ENCODE data around the gene SMG9.

Gene SMG9

GRCh38 chr19:43747557-43748204, 7.1 kb downstream of the SMG9 start:
- H2BK5ac ChIP-seq (ENCODE audit: low read length) = no peak overlapping the region
- no CpG with 5 or more reads among the region's 16 CpGs for WGBS (ENCODE audit: extremely low coverage, insufficient coverage, low lambda C conversion rate)
- no peak overlapping the region for H4K8ac ChIP-seq (ENCODE audit: low read depth, low read length)
- no peaks in the 10 kb centered on the region for H3K4me1 ChIP-seq (ENCODE audit: control insufficient read depth, low read depth, low read length)
- no peak overlapping the region for H3K4me2 ChIP-seq (ENCODE audit: low read length)
- peaks cover 11% of the 10 kb centered on the region for H3K36me3 ChIP-seq (ENCODE audit: control insufficient read depth, insufficient read depth, low read length)
- H3K18ac ChIP-seq (ENCODE audit: low read length) = no peak overlapping the region
- H3K27ac ChIP-seq (ENCODE audit: low read depth, low read length) = no peak overlapping the region
- no peak overlapping the region for H3K56ac ChIP-seq (ENCODE audit: low read length)
- no peak overlapping the region for H2BK15ac ChIP-seq (replicated peaks; ENCODE audit: low read depth)
- no peak for DNase-seq
- H3K4ac ChIP-seq (ENCODE audit: low read depth, low read length) = no peak overlapping the region
- no peak overlapping the region for H2AK5ac ChIP-seq (ENCODE audit: low read length)
- H3K23ac ChIP-seq (ENCODE audit: low read length) = no peak overlapping the region
- H3K4me3 ChIP-seq (ENCODE audit: low read length) = no peak overlapping the region
- H3K27me3 ChIP-seq (ENCODE audit: insufficient read depth, low read length, poor library complexity) = no peaks in the 10 kb centered on the region
- no peaks in the 10 kb centered on the region for H3K79me2 ChIP-seq (ENCODE audit: control insufficient read depth, insufficient read depth, low read length)
- no peak overlapping the region for H4K5ac ChIP-seq (ENCODE audit: low read length)
- no peak overlapping the region for H3K9ac ChIP-seq (ENCODE audit: low read length)
- H3K79me1 ChIP-seq (ENCODE audit: low read length) = peaks cover 2% of the 10 kb centered on the region
- no peak overlapping the region for H2BK120ac ChIP-seq (ENCODE audit: low read depth, low read length)

- Histone ChIP-seq H2BK120ac (ENCODE audit: low read depth, low read length) (no peak overlapping the region), H2AK5ac (ENCODE audit: low read length) (no peak overlapping the region)
- WGBS (ENCODE audit: extremely low coverage, insufficient coverage, low lambda C conversion rate) = no CpG with 5 or more reads among the region's 3 CpGs
Observed at GRCh38 chr19:43743059-43743458, 11.7 kb downstream of the SMG9 start.

GRCh38 chr19:43741075-43741825, 13.5 kb downstream of the SMG9 start:
- H2BK5ac ChIP-seq (ENCODE audit: low read length) = no peak overlapping the region
- H3K4ac ChIP-seq (ENCODE audit: low read depth, low read length) = no peak overlapping the region
- H4K8ac ChIP-seq (ENCODE audit: low read depth, low read length) = no peak overlapping the region
- H3K18ac ChIP-seq (ENCODE audit: low read length) = no peak overlapping the region
- H4K5ac ChIP-seq (ENCODE audit: low read length) = no peak overlapping the region
- no peak overlapping the region for H2BK15ac ChIP-seq (replicated peaks; ENCODE audit: low read depth)
- no peaks in the 10 kb centered on the region for H3K4me1 ChIP-seq (ENCODE audit: control insufficient read depth, low read depth, low read length)
- H3K23ac ChIP-seq (ENCODE audit: low read length) = no peak overlapping the region
- H3K9ac ChIP-seq (ENCODE audit: low read length) = no peak overlapping the region
- no peaks in the 10 kb centered on the region for H3K79me1 ChIP-seq (ENCODE audit: low read length)
- H3K4me2 ChIP-seq (ENCODE audit: low read length) = no peak overlapping the region
- H3K27me3 ChIP-seq (ENCODE audit: insufficient read depth, low read length, poor library complexity) = no peaks in the 10 kb centered on the region
- no peak for DNase-seq
- H3K27ac ChIP-seq (ENCODE audit: low read depth, low read length) = no peak overlapping the region
- no peak overlapping the region for H3K4me3 ChIP-seq (ENCODE audit: low read length)
- no CpG with 5 or more reads among the region's 10 CpGs for WGBS (ENCODE audit: extremely low coverage, insufficient coverage, low lambda C conversion rate)
- H2BK120ac ChIP-seq (ENCODE audit: low read depth, low read length) = no peak overlapping the region
- H2AK5ac ChIP-seq (ENCODE audit: low read length) = no peak overlapping the region
- H3K36me3 ChIP-seq (ENCODE audit: control insufficient read depth, insufficient read depth, low read length) = peaks cover 6% of the 10 kb centered on the region
- no peaks in the 10 kb centered on the region for H3K79me2 ChIP-seq (ENCODE audit: control insufficient read depth, insufficient read depth, low read length)
- H3K56ac ChIP-seq (ENCODE audit: low read length) = no peak overlapping the region

More at GRCh38 chr19:43743059-43743458, 11.7 kb downstream of the SMG9 start:
- Histone ChIP-seq H2BK15ac (replicated peaks; ENCODE audit: low read depth) (no peak overlapping the region), H3K79me1 (ENCODE audit: low read length) (no peaks in the 10 kb centered on the region), H3K9ac (ENCODE audit: low read length) (no peak overlapping the region), H2BK5ac (ENCODE audit: low read length) (no peak overlapping the region), H3K4ac (ENCODE audit: low read depth, low read length) (no peak overlapping the region), H3K4me3 (ENCODE audit: low read length) (no peak overlapping the region), H3K18ac (ENCODE audit: low read length) (no peak overlapping the region), H4K5ac (ENCODE audit: low read length) (no peak overlapping the region), H3K79me2 (ENCODE audit: control insufficient read depth, insufficient read depth, low read length) (no peaks in the 10 kb centered on the region), H3K4me1 (ENCODE audit: control insufficient read depth, low read depth, low read length) (no peaks in the 10 kb centered on the region), H3K4me2 (ENCODE audit: low read length) (no peak overlapping the region), H3K36me3 (ENCODE audit: control insufficient read depth, insufficient read depth, low read length) (peaks cover 7% of the 10 kb centered on the region), H3K27ac (ENCODE audit: low read depth, low read length) (no peak overlapping the region), H4K8ac (ENCODE audit: low read depth, low read length) (no peak overlapping the region), H3K23ac (ENCODE audit: low read length) (no peak overlapping the region), H3K27me3 (ENCODE audit: insufficient read depth, low read length, poor library complexity) (no peaks in the 10 kb centered on the region), H3K56ac (ENCODE audit: low read length) (no peak overlapping the region)
- DNase-seq = no peak

- H2AK5ac ChIP-seq (ENCODE audit: low read length) = no peak overlapping the region
- peaks cover 6% of the 10 kb centered on the region for H3K36me3 ChIP-seq (ENCODE audit: control insufficient read depth, insufficient read depth, low read length)
- no peak overlapping the region for H3K4me3 ChIP-seq (ENCODE audit: low read length)
- DNase-seq = no peak
- H3K79me1 ChIP-seq (ENCODE audit: low read length) = no peaks in the 10 kb centered on the region
- H2BK15ac ChIP-seq (replicated peaks; ENCODE audit: low read depth) = no peak overlapping the region
- H2BK5ac ChIP-seq (ENCODE audit: low read length) = no peak overlapping the region
- H3K4ac ChIP-seq (ENCODE audit: low read depth, low read length) = no peak overlapping the region
- no peak overlapping the region for H3K23ac ChIP-seq (ENCODE audit: low read length)
- H2BK120ac ChIP-seq (ENCODE audit: low read depth, low read length) = no peak overlapping the region
- no peak overlapping the region for H3K9ac ChIP-seq (ENCODE audit: low read length)
- no peaks in the 10 kb centered on the region for H3K4me1 ChIP-seq (ENCODE audit: control insufficient read depth, low read depth, low read length)
- no peak overlapping the region for H3K27ac ChIP-seq (ENCODE audit: low read depth, low read length)
- no peak overlapping the region for H3K56ac ChIP-seq (ENCODE audit: low read length)
- no peak overlapping the region for H3K4me2 ChIP-seq (ENCODE audit: low read length)
- H3K79me2 ChIP-seq (ENCODE audit: control insufficient read depth, insufficient read depth, low read length) = no peaks in the 10 kb centered on the region
- no peak overlapping the region for H4K5ac ChIP-seq (ENCODE audit: low read length)
- WGBS (ENCODE audit: extremely low coverage, insufficient coverage, low lambda C conversion rate) = no CpG with 5 or more reads among the region's 16 CpGs
- no peak overlapping the region for H3K18ac ChIP-seq (ENCODE audit: low read length)
- H3K27me3 ChIP-seq (ENCODE audit: insufficient read depth, low read length, poor library complexity) = no peaks in the 10 kb centered on the region
- no peak overlapping the region for H4K8ac ChIP-seq (ENCODE audit: low read depth, low read length)
Observed at GRCh38 chr19:43739439-43740235, 15.1 kb downstream of the SMG9 start.

GRCh38 chr19:43738780-43739211, 16.0 kb downstream of the SMG9 start:
- DNase-seq = peak; percentile 46
- H3K36me3 ChIP-seq (ENCODE audit: control insufficient read depth, insufficient read depth, low read length) = peaks cover 6% of the 10 kb centered on the region
- H4K5ac ChIP-seq (ENCODE audit: low read length) = no peak overlapping the region
- no peak overlapping the region for H2AK5ac ChIP-seq (ENCODE audit: low read length)
- H3K4me2 ChIP-seq (ENCODE audit: low read length) = no peak overlapping the region
- no peak overlapping the region for H3K4me3 ChIP-seq (ENCODE audit: low read length)
- no peak overlapping the region for H2BK120ac ChIP-seq (ENCODE audit: low read depth, low read length)
- no peaks in the 10 kb centered on the region for H3K79me1 ChIP-seq (ENCODE audit: low read length)
- no peak overlapping the region for H2BK15ac ChIP-seq (replicated peaks; ENCODE audit: low read depth)
- no peak overlapping the region for H2BK5ac ChIP-seq (ENCODE audit: low read length)
- no peak overlapping the region for H4K8ac ChIP-seq (ENCODE audit: low read depth, low read length)
- H3K27me3 ChIP-seq (ENCODE audit: insufficient read depth, low read length, poor library complexity) = no peaks in the 10 kb centered on the region
- H3K27ac ChIP-seq (ENCODE audit: low read depth, low read length) = no peak overlapping the region
- no peaks in the 10 kb centered on the region for H3K4me1 ChIP-seq (ENCODE audit: control insufficient read depth, low read depth, low read length)
- no peaks in the 10 kb centered on the region for H3K79me2 ChIP-seq (ENCODE audit: control insufficient read depth, insufficient read depth, low read length)
- no peak overlapping the region for H3K4ac ChIP-seq (ENCODE audit: low read depth, low read length)
- H3K23ac ChIP-seq (ENCODE audit: low read length) = no peak overlapping the region
- no peak overlapping the region for H3K18ac ChIP-seq (ENCODE audit: low read length)
- WGBS (ENCODE audit: extremely low coverage, insufficient coverage, low lambda C conversion rate) = no CpG with 5 or more reads among the region's 5 CpGs
- no peak overlapping the region for H3K56ac ChIP-seq (ENCODE audit: low read length)
- no peak overlapping the region for H3K9ac ChIP-seq (ENCODE audit: low read length)
